Fibroblast of lung (primary cell): Measurements from ENCODE around the gene THAP8.

ENCODE experiments used
- CTCF ChIP-seq, 2 donors: IDR thresholded peaks in 1 of 2; conservative IDR thresholded peaks in 1 of 2; 1 replicate in 1 of 2; 2 replicates in 1 of 2; pipeline ENCODE4 v1.5.1; 2011 to 2012; ENCODE audit warnings: low read length in 2 of 2, control low read depth in 1 of 2, inconsistent platforms in 1 of 2, low read depth in 1 of 2, mild to moderate bottlenecking in 1 of 2
- EZH2 ChIP-seq: IDR thresholded peaks from 2 replicates; pipeline ENCODE4 v1.5.1; 2012; ENCODE audit warnings: low read length, control low read depth, mild to moderate bottlenecking; ENCODE audit errors: missing control alignments

GRCh38 chr19:36019061-36019670, 34.9 kb downstream of the THAP8 start:
- TF ChIP-seq EZH2 (no peak), CTCF (conservative IDR thresholded peaks at IDR 0.05 in 1 of 2, IDR thresholded peaks at IDR 0.05 in 1 of 2; ENCODE audit: low read depth in 1 of 2, low read length in 2 of 2) (no peak)
